Astrocyte of the spinal cord (primary cell): Measurements from ENCODE around the gene STK39.

ENCODE experiments used
- DNase-seq: peaks from one replicate; pipeline ENCODE4 v3.0.0; 2011; ENCODE audit warnings: low read depth, low spot score
- H3K4me3 ChIP-seq: 2 replicates; pipeline ENCODE4 v1.5.1; 2011; ENCODE audit warnings: low read depth, mild to moderate bottlenecking, low read length, moderate library complexity
- in situ Hi-C: cut with HindIII; loops from 2 replicates; pipeline ENCODE4 v1.10.0; 2017; ENCODE audit warnings: low sequenced_read_pairs
- TF ChIP-seq, protein P1 (sequence below): IDR thresholded peaks from 2 replicates; pipeline ENCODE4 v1.5.1; 2012; ENCODE audit warnings: low read depth, mild to moderate bottlenecking, low read length, inconsistent platforms

STK39 gene

DNA sequence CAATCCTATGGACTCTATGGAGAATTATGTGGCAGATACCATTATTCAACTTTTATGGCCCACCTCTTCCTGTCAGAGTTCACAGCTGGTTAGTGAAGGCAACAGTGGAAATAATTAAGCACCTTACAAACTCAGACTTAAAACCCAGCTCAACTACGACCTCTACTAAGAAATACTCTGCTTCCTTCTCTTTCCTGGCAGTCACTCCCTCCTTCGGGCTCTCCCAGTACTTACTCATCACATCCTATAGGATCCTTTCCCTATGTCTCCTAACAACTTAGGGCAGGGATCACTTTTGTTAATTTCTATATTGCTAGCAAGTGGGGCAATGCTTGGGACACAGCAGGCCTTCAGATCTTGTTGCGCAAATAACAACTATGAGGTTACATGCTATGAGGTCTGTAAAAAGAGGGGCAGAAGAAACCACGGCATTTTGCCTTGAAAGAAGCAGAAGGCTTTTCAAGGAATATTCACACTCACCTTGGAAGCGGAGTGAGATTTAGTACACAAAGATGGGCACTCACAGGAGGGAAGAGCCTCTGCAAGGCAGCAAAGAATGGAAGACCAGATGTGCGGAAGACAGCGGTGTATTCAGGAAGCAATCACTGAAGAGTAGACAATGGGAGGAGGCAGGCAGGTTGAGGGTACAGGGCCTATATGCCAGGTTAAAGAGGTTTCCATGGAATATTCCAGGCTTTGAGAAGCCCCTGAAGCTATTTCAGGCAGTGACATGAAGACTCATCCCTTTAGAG, 2.1 kb downstream of the STK39 start:
- H3K4me3 ChIP-seq = peak overlapping the region; percentile 77
- TF ChIP-seq, protein P1, sequence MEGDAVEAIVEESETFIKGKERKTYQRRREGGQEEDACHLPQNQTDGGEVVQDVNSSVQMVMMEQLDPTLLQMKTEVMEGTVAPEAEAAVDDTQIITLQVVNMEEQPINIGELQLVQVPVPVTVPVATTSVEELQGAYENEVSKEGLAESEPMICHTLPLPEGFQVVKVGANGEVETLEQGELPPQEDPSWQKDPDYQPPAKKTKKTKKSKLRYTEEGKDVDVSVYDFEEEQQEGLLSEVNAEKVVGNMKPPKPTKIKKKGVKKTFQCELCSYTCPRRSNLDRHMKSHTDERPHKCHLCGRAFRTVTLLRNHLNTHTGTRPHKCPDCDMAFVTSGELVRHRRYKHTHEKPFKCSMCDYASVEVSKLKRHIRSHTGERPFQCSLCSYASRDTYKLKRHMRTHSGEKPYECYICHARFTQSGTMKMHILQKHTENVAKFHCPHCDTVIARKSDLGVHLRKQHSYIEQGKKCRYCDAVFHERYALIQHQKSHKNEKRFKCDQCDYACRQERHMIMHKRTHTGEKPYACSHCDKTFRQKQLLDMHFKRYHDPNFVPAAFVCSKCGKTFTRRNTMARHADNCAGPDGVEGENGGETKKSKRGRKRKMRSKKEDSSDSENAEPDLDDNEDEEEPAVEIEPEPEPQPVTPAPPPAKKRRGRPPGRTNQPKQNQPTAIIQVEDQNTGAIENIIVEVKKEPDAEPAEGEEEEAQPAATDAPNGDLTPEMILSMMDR = no peak
- in situ Hi-C loops = no loop called here
- DNase-seq = no peak

DNA sequence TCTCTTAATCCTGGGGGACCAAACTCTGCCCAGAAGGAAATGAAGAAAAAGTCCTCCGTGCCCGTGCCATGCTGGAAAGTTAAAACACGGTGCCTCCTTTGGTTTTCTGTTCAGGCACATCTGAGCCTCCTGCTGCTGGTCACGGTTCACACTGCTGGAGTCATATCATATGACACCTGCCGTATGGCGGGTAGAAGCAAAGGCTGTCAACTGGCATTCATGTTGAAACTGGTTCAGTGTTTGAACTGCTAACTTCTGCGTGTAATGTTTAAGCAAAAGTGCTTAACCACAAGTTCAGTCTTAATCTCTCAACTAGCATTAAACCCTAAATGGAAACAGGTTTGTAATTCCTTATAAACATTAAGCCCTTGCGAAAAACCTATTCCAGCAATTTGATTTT, 3.1 kb downstream of the STK39 start:
- DNase-seq = no peak
- TF ChIP-seq, protein P1 = no peak
- in situ Hi-C loops = no loop called here
- H3K4me3 ChIP-seq = no peak overlapping the region

DNA sequence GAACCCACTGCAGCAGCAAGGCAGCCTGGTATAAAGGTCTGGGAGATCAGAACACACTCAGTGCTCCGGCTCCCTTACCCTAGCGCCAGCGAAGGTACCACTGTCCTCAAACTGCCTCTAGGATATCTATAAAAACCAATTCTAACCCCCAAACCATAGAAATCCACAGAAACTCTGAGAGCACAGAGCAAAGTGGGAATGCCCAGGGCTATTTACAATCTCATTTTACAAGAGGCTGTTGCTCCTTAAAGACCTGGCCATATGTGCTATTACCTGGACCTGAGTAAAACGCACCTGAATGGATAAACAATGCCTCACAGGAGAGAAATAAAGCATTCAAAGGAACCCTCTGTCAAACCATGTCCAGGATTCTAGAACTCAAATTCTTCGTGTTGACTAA, 4.3 kb downstream of the STK39 start:
- DNase-seq = no peak
- in situ Hi-C loops = no loop called here
- H3K4me3 ChIP-seq = no peak overlapping the region
- TF ChIP-seq, protein P1 = no peak

DNA sequence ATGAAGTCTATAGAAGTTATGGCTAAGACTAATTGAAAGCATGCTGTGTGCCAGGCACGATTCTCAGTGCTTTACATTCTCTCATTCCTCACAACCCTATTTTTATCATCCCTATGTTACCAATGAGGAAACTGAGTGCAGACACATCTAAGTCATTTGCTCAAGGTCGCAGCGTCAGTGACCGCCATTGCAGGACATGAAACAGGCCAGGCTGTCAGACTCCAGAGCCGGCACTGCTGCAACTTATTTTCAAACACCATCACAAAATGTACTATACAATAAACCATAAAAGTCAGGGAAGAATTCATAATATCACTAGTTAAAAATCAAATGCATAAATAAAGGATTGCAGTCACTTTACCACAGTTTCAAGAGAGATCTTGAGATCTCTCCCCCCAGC, 5.6 kb downstream of the STK39 start:
- in situ Hi-C loops = no loop called here
- DNase-seq = no peak
- no peak overlapping the region for H3K4me3 ChIP-seq
- TF ChIP-seq, protein P1 = no peak

DNA sequence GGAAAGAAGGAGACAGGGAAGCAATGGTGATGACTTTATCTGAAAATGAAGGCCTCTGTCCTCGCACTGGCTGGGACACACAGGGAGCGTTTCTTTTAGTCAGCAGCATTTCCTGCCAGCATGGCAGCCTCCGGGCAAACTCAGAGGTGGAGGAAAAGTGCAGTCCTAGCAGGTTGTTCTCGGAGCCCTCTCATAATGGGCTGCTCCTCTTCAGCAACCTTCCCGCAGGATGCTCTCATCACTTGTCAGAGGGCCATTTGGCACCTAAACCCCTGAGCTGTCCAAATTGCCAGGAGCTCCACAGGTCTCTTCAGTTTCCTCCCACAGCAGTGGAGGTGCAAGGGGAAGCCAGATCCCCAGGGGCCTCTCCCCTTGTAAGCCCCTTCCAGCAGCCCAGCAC, 6.2 kb downstream of the STK39 start:
- no peak for DNase-seq
- H3K4me3 ChIP-seq = no peak overlapping the region
- in situ Hi-C loops = no loop called here
- TF ChIP-seq, protein P1 = no peak

DNA sequence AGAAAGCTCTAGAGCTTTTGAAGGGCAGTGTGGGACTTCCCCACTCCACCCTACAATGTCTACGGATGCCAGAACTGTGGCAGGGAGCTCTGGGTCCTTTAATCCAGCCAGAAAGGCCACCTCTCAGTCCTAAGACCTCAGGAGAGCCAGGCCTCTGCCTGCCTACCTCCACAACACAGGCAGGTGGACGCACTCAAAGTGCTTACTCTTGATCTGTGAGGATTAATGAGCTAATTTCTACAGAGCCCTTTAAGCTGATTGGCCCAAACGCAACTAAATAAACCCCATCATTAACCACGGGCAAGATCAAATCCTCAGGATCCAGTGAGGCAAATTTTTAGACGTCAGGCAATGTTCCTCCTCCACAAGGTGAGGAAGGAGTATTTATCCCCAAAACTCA, 8.1 kb downstream of the STK39 start:
- in situ Hi-C loops = no loop called here
- TF ChIP-seq, protein P1 = no peak
- H3K4me3 ChIP-seq = no peak overlapping the region
- no peak for DNase-seq
